ENCODE measurements around the gene LHPP.

DNA sequence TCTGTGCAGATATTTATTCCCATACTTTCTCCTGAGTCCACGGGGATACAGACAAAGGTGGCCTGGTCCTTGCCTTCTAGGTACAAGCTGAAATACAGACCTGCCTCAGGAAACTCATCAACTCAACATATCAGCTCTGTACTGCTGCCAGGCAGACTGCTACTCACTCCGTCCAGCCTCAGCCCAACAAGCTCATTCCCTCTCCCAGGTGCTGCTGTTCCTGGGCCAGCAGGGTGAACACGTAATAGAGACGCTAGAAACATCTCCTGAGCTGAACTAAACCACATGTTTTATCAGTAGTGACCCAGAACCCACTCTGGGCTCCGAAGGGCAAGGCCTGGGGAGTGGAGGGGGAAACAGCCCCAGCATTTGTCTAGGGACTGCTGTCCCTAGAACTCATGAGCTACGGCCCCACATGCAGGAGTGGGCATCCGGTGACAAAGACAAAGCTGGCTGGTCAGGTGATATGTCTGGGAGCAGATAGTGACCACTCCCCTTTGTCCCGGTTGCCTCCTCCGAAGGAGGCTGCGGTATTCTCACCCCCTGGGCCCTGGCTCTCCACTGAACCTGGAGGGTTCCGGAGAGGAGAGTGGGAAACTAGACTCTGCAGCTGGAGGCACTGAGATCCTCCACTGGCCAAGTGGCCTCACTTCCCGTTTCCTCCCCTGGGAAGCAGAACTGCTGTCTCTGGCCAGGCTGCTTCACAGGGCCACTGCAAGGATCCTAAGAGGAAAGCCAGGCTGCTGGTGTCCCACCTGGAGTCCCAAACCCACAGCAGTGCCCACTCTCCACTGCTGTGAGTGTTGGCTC is 166.4 kb downstream of the LHPP start:
- no peak for TF ChIP-seq ZSCAN30 (tag by site-specific recombination; IDR thresholded peaks at IDR 0.05)
- no peak for TF ChIP-seq ZNF664 (tag by site-specific recombination; IDR thresholded peaks at IDR 0.05)
- no peak for TF ChIP-seq ZNF138 (tag by site-specific recombination; IDR thresholded peaks at IDR 0.05; ENCODE audit: borderline replicate concordance)
- TF ChIP-seq ZNF707 (tag by site-specific recombination; IDR thresholded peaks at IDR 0.05): no peak
- TF ChIP-seq, protein P1, sequence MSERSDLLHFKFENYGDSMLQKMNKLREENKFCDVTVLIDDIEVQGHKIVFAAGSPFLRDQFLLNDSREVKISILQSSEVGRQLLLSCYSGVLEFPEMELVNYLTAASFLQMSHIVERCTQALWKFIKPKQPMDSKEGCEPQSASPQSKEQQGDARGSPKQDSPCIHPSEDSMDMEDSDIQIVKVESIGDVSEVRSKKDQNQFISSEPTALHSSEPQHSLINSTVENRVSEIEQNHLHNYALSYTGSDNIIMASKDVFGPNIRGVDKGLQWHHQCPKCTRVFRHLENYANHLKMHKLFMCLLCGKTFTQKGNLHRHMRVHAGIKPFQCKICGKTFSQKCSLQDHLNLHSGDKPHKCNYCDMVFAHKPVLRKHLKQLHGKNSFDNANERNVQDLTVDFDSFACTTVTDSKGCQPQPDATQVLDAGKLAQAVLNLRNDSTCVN (tag by site-specific recombination; optimal IDR thresholded peaks at IDR 0.05): no peak
- no peak for TF ChIP-seq ZNF670 (tag by site-specific recombination; IDR thresholded peaks at IDR 0.05; ENCODE audit: low read depth)
- TF ChIP-seq SCRT2 (tag by site-specific recombination; IDR thresholded peaks at IDR 0.05): no peak
- no peak for TF ChIP-seq ZNF274 (IDR thresholded peaks at IDR 0.05; ENCODE audit: low read length)
- TF ChIP-seq ZNF274 (tag by site-specific recombination; IDR thresholded peaks at IDR 0.05; ENCODE audit: borderline replicate concordance): no peak
- no peak for TF ChIP-seq ZFP41 (tag by site-specific recombination; IDR thresholded peaks at IDR 0.05; ENCODE audit: borderline replicate concordance)
